HG03575 (cell line): ENCODE data around the gene RAB10.

Source experiments
- ATAC-seq: cut with Tn5 transposase; IDR thresholded peaks from one replicate; pipeline ENCODE4 v1.9.1; 2021; ENCODE audit not compliant: unreplicated experiment, insufficient number of reproducible peaks, low FRiP score; ENCODE audit errors: extremely low read depth

Gene RAB10

DNA sequence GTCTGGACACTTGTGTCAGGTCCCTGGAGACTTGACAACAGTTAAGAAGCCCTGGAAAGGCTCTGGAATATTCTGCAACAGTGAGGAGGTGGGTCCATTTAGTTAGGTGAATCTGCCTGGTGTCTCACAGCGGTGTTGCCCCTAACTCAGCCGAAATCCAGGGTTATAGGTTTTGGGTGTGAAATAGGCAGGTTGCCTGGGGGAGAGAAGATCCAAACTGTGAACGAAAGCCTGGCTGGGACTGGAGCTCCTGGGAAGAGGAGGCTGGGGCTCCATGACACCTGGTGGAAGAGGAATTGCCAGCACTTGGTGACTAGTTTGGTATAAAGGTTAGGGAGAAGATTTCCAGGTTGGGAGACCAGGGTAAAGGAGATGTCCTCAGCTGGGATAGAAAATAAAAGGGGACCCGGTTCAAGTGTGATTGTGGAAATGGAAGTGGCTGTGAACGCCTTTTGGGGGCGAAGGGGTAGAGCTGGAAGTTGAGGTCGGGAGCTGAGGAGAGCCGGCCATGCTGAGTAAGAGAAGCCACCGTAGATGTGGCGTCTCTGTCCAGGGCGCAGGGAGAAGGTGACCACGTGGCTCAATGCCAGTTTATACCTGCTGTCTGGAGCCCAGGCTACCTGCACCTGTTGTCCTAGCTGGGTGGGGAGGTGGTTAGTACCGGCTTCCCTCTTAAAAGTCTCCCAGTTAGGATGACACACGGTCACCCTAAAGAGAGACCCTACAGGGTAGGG is 136.0 kb downstream of the RAB10 start:
- ATAC-seq: no peak

DNA sequence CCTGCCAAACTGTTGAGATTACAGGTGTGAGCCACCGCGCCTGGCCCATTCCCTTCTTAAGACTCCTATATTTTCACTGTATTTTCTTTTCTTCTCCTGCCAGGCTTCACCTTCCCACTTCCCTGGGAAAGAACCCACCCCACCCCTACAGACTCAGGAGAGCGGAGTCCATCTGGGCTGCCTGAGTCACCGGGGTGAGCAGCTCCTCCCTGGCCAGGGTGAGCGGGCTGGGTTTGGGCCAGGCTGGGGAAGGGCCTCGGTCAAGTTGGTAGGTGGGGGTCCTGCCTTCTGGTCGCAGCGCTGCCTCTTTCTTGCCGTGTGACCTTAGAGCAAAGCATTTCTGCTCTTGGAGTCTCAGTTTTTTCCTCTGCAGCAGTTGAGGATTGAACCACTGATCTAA is 136.9 kb downstream of the RAB10 start:
- ATAC-seq: no peak

- no peak for ATAC-seq
Observed at GRCh38 chr2:26172189-26172870, 138.4 kb downstream of the RAB10 start.

DNA sequence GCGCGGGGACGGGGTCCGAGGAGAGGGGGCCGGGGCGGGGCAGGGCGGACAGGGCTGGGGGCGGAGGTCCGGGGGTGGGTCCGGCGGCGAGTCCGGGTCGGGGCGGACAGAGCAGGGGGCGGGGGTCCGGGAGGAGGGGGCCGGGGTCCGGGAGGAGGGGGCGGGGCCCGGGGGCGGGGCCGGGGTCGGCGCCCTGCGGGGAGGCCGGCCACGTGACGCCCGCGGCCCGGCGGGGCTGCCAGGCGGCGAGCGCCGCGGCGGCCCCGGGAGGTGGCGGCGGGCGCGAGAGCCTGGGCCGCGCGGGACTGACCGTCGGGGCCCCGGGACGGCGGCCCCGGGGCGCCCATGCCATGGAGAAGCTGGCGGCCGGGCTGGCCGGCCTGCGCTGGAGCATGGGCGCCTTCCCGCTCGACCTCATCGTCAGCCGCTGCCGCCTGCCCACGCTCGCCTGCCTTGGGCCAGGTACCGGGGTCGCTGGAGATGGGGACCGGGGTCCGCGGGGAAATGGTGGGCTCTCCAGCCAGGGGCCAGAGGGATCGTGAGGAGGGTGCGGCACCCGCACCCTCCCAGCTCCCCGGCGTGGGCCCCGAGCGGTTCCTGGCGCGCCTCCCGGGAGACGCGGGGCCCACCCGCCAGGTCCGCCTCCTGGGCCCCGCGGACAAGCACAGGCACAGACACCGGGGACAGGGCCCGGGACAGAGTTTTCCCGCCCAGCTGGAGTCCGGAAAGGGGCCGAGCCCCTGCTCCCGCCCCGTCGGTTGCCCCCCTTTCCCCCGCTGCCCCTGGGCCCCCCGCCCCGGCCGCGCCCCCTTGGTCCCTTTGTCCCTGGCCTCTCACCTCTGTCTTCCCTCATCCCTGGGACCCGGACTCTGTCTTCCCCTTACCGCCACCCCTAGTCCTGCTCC is 139.2 kb downstream of the RAB10 start, which contains the start of gene GAREM2:
TSS of gene GAREM2 (plus strand) at position 218 of the 905 bp plus-strand sequence. CDS start at position 351, 133 bp downstream.
- ATAC-seq: no peak

DNA sequence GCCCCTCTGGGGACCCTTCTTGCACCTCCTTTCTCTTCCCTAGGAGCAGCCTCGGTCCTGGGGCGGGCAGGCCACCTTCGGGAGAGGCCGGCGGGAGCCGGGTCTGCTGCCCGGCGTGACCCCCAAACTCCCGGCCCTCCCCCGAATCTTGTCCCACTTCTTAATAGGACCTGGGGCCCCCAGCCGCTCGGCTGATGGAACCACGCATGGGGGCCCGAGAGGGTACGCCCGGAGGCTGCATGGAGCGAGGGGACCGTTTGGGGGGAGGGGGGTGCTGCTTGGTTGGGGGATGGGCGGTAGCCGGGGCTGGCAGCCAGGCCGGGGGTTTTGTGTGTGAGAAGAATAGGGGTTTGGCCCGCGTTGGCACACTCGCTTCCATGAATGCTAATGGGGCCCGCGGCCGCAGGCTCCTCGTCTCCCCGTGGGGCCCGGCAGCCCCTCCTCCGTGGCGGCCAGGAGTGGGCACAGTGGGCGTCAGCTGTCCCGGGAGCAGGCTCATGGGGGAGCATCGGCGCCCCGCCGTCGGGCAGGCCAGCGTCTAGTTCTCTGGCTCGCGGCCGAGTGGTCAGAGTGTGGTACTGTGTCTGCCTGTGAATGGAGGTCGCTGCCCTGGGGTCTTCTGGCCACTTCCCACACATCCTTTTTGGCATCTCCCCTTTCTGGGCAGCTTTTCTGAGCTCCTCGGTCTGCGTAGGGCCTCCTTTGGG is 140.0 kb downstream of the RAB10 start:
- no peak for ATAC-seq

GRCh38 chr2:26174691-26175465 is 141.0 kb downstream of the RAB10 start:
- no peak for ATAC-seq

DNA sequence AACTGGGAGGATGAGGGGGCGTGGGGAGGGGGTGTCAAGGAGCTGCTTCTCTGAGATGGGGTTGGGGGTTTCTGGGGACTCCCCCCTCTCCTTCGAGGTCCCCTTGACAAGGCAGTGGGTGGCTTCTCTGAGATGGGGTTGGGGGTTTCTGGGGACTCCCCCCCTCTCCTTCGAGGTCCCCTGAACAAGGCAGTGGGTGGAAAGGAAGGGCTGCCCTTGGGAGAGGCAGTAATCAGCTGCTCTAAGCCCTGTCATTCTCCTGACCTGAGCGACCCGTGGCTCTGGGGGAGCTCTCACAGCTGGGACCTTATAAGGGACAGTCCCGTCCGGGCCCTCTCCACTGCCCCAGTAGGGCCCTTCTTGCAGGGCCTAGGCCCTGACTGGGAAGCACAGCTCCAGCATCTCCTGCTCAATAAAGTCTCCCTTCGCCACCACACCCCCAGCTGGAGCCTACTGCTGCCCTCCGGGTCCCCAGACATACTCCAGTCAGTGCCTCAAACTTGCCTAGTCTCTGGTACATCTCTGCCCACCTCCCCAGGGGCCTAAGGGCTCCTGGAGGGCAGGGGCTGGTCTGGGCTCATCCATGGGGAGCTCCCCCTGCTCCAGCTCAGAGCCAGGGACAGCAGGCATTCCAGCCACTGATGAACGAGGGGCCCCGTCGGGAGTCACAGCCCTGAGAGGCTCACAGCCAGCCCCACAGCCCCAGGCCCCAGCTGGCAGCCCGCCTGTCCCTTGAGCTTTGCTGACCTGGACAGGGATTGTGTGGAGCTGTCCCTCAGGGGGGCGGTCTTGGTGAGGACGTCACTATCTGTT is 141.8 kb downstream of the RAB10 start:
- ATAC-seq: no peak

GRCh38 chr2:26176279-26176615 is 142.4 kb downstream of the RAB10 start:
- ATAC-seq: no peak

DNA sequence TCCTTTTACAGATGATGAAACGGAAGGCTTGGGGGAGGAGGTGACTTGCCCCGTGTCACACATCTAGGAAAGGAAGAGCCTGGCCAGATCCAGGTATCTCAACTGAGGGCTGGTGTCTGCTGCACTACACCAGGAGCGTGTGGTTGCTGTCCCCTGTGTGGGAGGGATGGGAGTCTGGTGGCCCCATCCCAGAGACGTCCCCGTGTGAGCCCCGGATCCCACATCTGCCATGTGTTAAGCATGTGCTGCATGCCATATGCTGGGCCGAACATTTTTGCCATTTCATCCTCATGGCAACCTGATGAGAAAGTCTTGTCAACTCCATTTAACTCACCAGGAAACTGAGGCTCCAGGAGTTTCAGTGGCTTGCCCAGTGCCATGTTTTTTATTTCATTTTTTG is 143.2 kb downstream of the RAB10 start:
- no peak for ATAC-seq

GRCh38 chr2:26178246-26178645 is 144.4 kb downstream of the RAB10 start:
- ATAC-seq: no peak

- no peak for ATAC-seq
Observed at GRCh38 chr2:26178746-26179436, 145.0 kb downstream of the RAB10 start.

DNA sequence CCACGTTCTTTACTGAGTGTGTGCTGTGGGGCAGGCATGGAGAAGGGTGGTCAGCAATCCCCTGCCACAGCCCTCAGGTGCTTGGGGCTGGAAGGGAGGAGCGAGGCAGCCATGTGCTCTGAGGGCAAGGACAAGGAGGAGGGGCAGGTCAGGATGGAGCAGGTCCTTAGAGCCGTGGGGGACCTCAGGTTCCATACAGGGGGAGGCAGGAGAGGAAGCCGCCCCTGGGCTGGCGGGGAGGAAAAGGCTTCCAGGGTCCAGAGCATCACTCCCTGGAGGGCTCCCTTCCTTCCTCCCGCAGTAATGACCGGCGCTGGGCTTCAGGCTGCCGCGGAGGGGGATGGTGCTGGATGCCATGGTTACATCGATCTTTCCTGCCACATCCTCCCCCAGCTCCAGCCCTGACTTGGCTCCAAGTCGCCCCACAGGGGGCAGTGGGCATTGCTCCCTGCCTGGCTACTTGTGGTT is 145.6 kb downstream of the RAB10 start:
- no peak for ATAC-seq

GRCh38 chr2:26182441-26182840 is 148.6 kb downstream of the RAB10 start:
- no peak for ATAC-seq

DNA sequence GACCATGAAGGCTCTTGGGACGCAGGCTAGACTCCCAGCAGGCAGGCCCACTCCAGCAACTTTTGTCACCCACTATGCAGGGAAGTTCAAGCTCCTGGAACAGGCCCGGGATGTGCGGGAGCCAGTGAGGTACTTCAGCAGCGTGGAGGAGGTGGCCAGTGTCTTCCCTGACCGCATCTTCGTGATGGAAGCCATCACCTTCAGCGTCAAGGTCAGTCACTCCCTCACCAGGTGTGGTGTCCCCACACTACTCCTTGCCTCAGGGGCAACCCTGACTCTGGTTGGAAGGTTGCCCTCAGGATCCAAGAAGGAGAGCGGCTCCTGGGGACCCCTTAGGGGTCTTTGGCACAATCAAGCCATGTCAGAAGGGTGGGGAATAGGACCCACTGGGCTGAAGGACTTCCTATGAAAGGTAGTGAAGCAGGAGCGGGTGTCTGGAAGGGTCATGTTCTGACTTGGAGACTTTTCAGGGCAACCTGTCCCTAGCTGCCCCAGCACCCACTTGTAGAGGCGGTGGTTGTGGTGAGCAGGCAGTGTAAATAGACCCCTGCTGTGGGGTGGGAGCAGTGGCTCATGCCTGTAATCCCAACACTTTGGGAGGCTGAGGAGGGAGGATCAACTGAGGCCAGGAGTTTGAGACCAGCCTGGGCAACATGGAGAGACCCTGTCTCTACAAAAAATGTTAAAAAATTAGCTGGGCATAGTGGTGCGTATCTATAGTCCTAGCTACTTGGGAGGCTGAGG is 149.2 kb downstream of the RAB10 start:
- ATAC-seq: no peak

DNA sequence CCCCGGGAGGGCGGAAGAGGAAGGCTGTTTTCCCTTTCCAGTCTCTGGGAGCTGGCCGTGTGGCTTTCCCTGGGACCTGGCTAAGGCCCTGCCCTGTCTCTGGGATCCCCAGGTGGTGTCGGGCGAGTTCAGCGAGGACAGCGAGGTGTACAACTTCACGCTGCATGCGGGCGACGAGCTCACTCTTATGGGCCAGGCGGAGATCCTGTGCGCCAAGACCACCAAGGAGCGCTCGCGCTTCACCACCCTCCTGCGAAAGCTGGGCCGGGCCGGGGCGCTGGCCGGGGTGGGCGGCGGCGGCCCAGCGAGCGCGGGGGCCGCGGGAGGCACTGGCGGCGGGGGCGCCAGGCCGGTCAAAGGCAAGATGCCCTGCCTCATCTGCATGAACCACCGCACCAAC is 150.2 kb downstream of the RAB10 start:
- no peak for ATAC-seq

DNA sequence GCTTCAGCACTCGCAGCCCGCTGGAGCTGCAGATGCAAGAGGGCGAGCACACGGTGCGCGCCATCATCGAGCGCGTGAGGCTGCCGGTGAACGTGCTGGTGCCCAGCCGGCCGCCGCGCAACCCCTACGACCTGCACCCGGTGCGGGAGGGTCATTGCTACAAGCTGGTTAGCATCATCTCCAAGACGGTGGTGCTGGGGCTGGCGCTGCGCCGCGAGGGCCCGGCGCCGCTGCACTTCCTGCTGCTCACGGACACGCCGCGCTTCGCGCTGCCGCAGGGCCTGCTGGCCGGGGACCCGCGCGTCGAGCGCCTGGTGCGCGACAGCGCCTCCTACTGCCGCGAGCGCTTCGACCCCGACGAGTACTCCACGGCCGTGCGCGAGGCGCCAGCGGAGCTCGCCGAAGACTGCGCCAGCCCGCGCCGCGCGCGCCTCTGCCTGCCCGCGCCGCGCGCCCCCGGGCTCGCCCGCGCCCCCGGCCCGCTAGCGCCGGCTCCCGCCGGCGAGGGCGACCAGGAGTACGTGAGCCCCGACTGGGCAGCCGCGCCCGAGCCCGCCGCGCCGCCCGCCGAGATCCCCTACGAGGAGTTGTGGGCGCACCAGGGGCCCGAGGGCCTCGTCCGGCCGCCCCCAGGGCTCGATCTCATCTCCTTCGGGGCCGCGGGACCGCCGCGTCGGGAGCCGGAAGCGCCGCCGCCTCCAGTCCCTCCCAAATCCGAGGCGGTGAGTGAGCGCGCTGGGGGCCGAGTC is 150.8 kb downstream of the RAB10 start:
- ATAC-seq: no peak
